Muscle of leg (tissue), 11 donors: ENCODE results near the gene DNAJB2. TPM values are rescaled to one million over a fixed set of nuclear protein-coding genes. Genes with fewer than 3 reads are reported as not detected.

Source experiments
- DNase-seq: peaks from one replicate; pipeline ENCODE4 v3.0.0; 2013
- H3K27ac ChIP-seq: one replicate; pipeline ENCODE4 v1.5.1; 2013; ENCODE audit warnings: mild to moderate bottlenecking, low read length, control low read depth
- H3K27me3 ChIP-seq: one replicate; pipeline ENCODE4 v1.6.1; 2013; ENCODE audit warnings: low read length; ENCODE audit not compliant: control insufficient read depth, insufficient read depth
- H3K36me3 ChIP-seq: one replicate; pipeline ENCODE4 v1.6.1; 2013; ENCODE audit warnings: low read length; ENCODE audit not compliant: control insufficient read depth, insufficient read depth
- H3K4me1 ChIP-seq: one replicate; pipeline ENCODE4 v1.6.1; 2013; ENCODE audit warnings: low read length; ENCODE audit not compliant: control insufficient read depth, insufficient read depth
- H3K4me3 ChIP-seq: one replicate; pipeline ENCODE4 v1.5.1; 2013; ENCODE audit warnings: low read length, control low read depth
- H3K9me3 ChIP-seq: replicated peaks from 2 replicates; pipeline ENCODE4 v1.6.1; 2013; ENCODE audit warnings: low read depth, low read length; ENCODE audit not compliant: control insufficient read depth
- WGBS: methylation state at CpG from one replicate; pipeline ENCODE4 v1.1.5; 2013; ENCODE audit warnings: missing lambda C conversion rate; ENCODE audit not compliant: insufficient coverage; 5-methylcytosine and 5-hydroxymethylcytosine counted together
- polyA plus RNA-seq, 8 donors: library from polyadenylated mRNA; unstranded; fragments of 120-200 nt; gene quantifications; one replicate each; pipeline versions ENCODE4 v1.2.1 to v1.2.3, GENCODE V29; 2013; ENCODE audit warnings: inconsistent platforms in 1 of 8, low replicate concordance in 1 of 8; ENCODE audit not compliant: insufficient read length in 8 of 8, insufficient read depth in 1 of 8
- total RNA-seq: library from RNA; stranded (reverse); fragments of 120-200 nt; gene quantifications from one replicate; pipeline ENCODE4 v1.2.4, GENCODE V29; 2013

Gene DNAJB2
- total and polyA plus RNA-seq, 9 donors = 52.6 to 93.2 (median 83.1) TPM

DNA sequence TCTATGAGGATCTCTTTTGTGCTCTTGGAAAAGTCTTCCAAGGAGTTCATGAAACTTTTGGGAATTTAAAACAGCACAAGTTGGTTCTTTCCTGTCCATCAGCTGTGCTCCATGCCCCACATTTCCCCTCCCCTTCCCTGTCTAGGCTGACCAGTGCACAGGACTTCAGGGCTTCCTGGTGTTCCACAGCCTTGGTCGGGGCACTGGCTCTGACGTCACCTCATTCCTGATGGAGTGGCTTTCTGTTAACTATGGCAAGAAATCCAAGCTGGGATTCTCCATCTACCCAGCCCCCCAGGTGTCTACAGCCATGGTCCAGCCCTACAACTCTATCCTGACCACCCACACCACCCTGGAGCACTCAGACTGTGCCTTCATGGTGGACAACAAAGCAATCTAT lies 8.1 kb upstream of the DNAJB2 start:
- Histone ChIP-seq H3K36me3 (no peaks in the 10 kb centered on the region), H3K4me1 (peaks cover 7% of the 10 kb centered on the region), H3K27me3 (peaks cover 15% of the 10 kb centered on the region), H3K27ac (no peak overlapping the region), H3K9me3 (no peaks in the 10 kb centered on the region), H3K4me3 (no peak overlapping the region)
- 80% methylated on average over 1 of the region's 2 CpGs for WGBS
- DNase-seq = no peak

DNA sequence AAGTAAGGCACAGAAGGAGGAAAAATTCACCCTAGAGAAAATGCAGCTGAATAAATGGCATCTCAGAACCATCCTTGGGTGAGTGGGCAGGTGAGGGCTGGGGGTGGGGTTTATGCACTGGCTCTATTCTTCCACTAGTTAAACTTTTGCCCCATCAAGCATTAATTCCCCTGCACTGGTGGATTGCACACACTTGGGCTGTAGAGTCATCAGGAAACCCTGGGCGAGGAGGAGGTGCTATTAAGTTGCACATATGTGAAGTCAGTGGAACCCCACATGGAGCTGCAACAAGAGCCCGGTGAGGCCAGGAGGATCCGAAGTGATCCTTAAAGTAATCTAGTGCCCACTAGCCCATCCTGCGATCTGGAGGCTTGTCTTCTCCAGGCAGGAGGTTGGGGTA lies 6.8 kb upstream of the DNAJB2 start:
- 76% methylated on average over 4 of the region's 4 CpGs for WGBS
- H3K27ac ChIP-seq = no peak overlapping the region
- H3K9me3 ChIP-seq = no peaks in the 10 kb centered on the region
- no peaks in the 10 kb centered on the region for H3K36me3 ChIP-seq
- no peak for DNase-seq
- peaks cover 15% of the 10 kb centered on the region for H3K27me3 ChIP-seq
- no peak overlapping the region for H3K4me3 ChIP-seq
- peaks cover 7% of the 10 kb centered on the region for H3K4me1 ChIP-seq

DNA sequence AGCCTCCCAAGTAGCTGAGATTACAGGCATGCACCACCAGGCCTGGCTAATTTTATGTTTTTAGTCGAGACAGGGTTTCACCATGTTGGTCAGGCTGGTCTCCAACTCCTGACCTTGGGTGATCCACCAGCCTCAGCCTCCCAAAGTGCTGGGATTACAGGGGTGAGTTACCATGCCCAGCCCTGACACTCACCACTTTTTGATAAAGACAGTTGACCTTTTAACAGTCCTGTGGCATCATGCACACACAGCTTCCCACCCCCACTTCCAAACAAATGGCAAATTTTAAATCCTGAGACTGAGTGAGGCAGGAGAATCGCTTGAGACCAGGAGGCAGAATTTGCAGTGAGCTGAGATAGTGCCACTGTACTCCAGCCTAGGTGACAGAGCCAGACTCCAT lies 6.2 kb upstream of the DNAJB2 start:
- peaks cover 15% of the 10 kb centered on the region for H3K27me3 ChIP-seq
- H3K4me3 ChIP-seq = no peak overlapping the region
- H3K9me3 ChIP-seq = no peaks in the 10 kb centered on the region
- peaks cover 10% of the 10 kb centered on the region for H3K4me1 ChIP-seq
- no peak overlapping the region for H3K27ac ChIP-seq
- no peak for DNase-seq
- no CpG with 5 or more reads among the region's 2 CpGs for WGBS
- H3K36me3 ChIP-seq = no peaks in the 10 kb centered on the region

DNA sequence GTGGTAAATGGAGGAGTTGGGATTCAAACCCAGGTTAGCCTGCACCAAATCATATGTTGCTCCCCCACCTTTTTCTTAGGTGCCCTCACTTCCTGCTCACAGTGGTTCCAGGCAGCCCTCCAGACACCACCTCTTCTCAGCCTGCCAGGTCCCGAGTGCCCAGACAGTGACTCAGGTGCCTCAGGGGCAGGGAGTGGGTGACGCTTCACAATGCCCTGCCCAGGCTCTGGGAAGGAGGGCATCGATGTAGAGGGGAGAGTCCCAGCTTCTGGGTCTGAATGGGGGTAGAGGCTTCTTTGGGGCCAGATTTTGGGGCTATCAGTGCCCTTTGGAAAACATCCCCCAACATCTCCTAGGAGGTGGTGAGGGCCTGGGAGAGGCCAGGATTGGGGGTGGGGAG lies 5.2 kb upstream of the DNAJB2 start:
- Histone ChIP-seq H3K9me3 (no peaks in the 10 kb centered on the region), H3K27ac (peak overlapping the region; percentile 24), H3K4me1 (peaks cover 19% of the 10 kb centered on the region), H3K4me3 (no peak overlapping the region), H3K27me3 (peaks cover 15% of the 10 kb centered on the region), H3K36me3 (no peaks in the 10 kb centered on the region)
- DNase-seq = no peak
- WGBS = 100% methylated on average over 2 of the region's 3 CpGs

DNA sequence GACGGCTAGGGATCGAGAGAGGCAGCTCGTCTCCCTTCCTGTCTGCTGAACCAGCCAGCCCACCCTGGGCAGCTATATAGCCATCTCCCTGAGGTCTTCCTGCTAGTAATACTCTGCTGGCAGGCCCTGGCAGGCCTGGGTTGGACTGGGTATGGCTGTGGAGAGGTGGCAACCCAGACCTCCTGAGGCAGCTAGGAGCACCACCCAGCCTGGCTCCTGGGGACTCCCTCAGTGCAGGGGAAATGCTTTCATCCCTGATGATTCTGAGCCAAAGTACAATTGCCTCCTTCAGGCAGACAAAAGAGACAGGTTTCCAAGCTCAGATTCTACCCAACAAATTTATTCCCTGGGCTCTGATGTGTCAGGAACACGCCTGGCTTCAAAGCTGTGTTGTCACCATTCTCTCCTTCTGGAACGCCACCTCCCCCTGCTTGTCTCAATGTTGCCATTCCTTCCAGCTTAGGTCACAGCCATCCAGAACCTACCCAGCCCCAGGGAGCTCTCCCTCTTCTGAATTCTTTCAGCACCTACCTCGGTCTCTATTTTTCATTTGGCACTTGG lies 4.7 kb upstream of the DNAJB2 start:
- Histone ChIP-seq H3K4me3 (no peak overlapping the region), H3K9me3 (no peaks in the 10 kb centered on the region), H3K4me1 (peaks cover 20% of the 10 kb centered on the region), H3K36me3 (no peaks in the 10 kb centered on the region), H3K27ac (peak overlapping the region; percentile 18), H3K27me3 (peaks cover 15% of the 10 kb centered on the region)
- 10% methylated on average over 2 of the region's 6 CpGs for WGBS
- peak; percentile 53 for DNase-seq

- peaks cover 25% of the 10 kb centered on the region for H3K36me3 ChIP-seq
- DNase-seq = peak; percentile 90
- no peaks in the 10 kb centered on the region for H3K9me3 ChIP-seq
- no peaks in the 10 kb centered on the region for H3K27me3 ChIP-seq
- H3K4me3 ChIP-seq = no peak overlapping the region
- H3K4me1 ChIP-seq = peaks cover 35% of the 10 kb centered on the region
- peak overlapping the region; percentile 97 for H3K27ac ChIP-seq
- 15% methylated on average over 19 of the region's 25 CpGs for WGBS
These were observed 1.2 kb upstream of the DNAJB2 start for GRCh38 chr2:219277703-219278654.

GRCh38 chr2:219278655-219279150 lies 463 bp upstream of the DNAJB2 start:
- Histone ChIP-seq H3K36me3 (peaks cover 31% of the 10 kb centered on the region), H3K9me3 (no peaks in the 10 kb centered on the region), H3K4me3 (peak overlapping the region; percentile 75), H3K27ac (peak overlapping the region; percentile 97), H3K27me3 (no peaks in the 10 kb centered on the region), H3K4me1 (peaks cover 35% of the 10 kb centered on the region)
- DNase-seq = no peak
- 0% methylated on average over 3 of the region's 9 CpGs for WGBS

- Histone ChIP-seq H3K27me3 (no peaks in the 10 kb centered on the region), H3K36me3 (peaks cover 44% of the 10 kb centered on the region), H3K9me3 (no peaks in the 10 kb centered on the region), H3K27ac (peak overlapping the region; percentile 97), H3K4me3 (peak overlapping the region; percentile 75), H3K4me1 (peaks cover 35% of the 10 kb centered on the region)
- WGBS = 35% methylated on average over 5 of the region's 12 CpGs
- no peak for DNase-seq
These were observed 850 bp downstream of the DNAJB2 start for GRCh38 chr2:219279916-219280516.

- DNase-seq = no peak
- Histone ChIP-seq H3K36me3 (peaks cover 50% of the 10 kb centered on the region), H3K27me3 (no peaks in the 10 kb centered on the region), H3K4me1 (peaks cover 41% of the 10 kb centered on the region), H3K9me3 (no peaks in the 10 kb centered on the region), H3K4me3 (no peak overlapping the region), H3K27ac (no peak overlapping the region)
- WGBS = 85% methylated on average over 2 of the region's 4 CpGs
These were observed 1.5 kb downstream of the DNAJB2 start for GRCh38 chr2:219280651-219281050.

DNA sequence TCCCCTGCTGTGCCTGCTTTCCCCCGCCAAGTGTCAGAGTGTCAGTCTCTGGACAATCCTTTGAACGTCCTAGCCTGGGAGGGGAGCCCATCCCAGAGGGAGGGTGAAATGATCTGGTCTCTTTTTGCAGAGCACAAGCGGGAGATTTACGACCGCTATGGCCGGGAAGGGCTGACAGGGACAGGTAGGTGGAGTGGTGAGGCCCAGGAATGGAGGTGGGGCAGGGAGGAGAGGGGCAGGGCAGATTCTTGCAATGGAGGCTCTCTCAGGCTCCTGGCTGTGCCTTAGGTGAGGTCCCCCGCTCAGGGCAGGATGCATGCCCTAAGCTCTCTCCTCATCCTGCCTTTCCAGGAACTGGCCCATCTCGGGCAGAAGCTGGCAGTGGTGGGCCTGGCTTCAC lies 2.4 kb downstream of the DNAJB2 start:
- no peaks in the 10 kb centered on the region for H3K9me3 ChIP-seq
- H3K4me1 ChIP-seq = peaks cover 49% of the 10 kb centered on the region
- no peak for DNase-seq
- H3K4me3 ChIP-seq = no peak overlapping the region
- no peak overlapping the region for H3K27ac ChIP-seq
- 54% methylated on average over 6 of the region's 8 CpGs for WGBS
- no peaks in the 10 kb centered on the region for H3K27me3 ChIP-seq
- H3K36me3 ChIP-seq = peaks cover 54% of the 10 kb centered on the region
